Measurements from ENCODE around the gene GALP. TPM values are rescaled to one million over a fixed set of nuclear protein-coding genes. Genes with fewer than 3 reads are reported as not detected.

Gene GALP
- total RNA-seq, 2 experiments from 2014 or later, result not detected

GRCh38 chr19:56138069-56138468, 37.7 kb upstream of the GALP start:
- H3K36me3 Mint-ChIP-seq (ENCODE audit: low read depth), result peaks cover 7% of the 10 kb centered on the region
- no peak overlapping the region for H3K27ac Mint-ChIP-seq
- no peaks in the 10 kb centered on the region for H3K27me3 ChIP-seq (ENCODE audit: control insufficient read depth in 1 of 2, insufficient read depth in 2 of 2, low read length in 2 of 2)
- peaks cover 24% of the 10 kb centered on the region for H3K4me1 ChIP-seq (ENCODE audit: insufficient read depth, low read length)
- DNase-seq, result no peak
- intact Hi-C loops (cut with DNase I, micrococcal nuclease), result no loop called here
- H3K4me3 ChIP-seq (ENCODE audit: low read length), result no peak overlapping the region
- no peaks in the 10 kb centered on the region for H3K27me3 Mint-ChIP-seq
- H3K27ac ChIP-seq (ENCODE audit: low read depth in 1 of 2, low read length in 2 of 2), result no peak overlapping the region
- POLR2A ChIA-PET, result interaction anchor here (1.2 to 1.3 kb wide), 2 partner anchors 13 to 16 kb away, joined by 3 to 4 read pairs; no protein-coding TSS in a partner anchor
- no peaks in the 10 kb centered on the region for H3K9me3 Mint-ChIP-seq
- TF ChIP-seq, protein P1, sequence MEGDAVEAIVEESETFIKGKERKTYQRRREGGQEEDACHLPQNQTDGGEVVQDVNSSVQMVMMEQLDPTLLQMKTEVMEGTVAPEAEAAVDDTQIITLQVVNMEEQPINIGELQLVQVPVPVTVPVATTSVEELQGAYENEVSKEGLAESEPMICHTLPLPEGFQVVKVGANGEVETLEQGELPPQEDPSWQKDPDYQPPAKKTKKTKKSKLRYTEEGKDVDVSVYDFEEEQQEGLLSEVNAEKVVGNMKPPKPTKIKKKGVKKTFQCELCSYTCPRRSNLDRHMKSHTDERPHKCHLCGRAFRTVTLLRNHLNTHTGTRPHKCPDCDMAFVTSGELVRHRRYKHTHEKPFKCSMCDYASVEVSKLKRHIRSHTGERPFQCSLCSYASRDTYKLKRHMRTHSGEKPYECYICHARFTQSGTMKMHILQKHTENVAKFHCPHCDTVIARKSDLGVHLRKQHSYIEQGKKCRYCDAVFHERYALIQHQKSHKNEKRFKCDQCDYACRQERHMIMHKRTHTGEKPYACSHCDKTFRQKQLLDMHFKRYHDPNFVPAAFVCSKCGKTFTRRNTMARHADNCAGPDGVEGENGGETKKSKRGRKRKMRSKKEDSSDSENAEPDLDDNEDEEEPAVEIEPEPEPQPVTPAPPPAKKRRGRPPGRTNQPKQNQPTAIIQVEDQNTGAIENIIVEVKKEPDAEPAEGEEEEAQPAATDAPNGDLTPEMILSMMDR (IDR thresholded peaks at IDR 0.05), result no peak
- no peak for ATAC-seq (ENCODE audit: poor library complexity)
- CTCF ChIA-PET, result no interaction called here
- H3K9me3 ChIP-seq (ENCODE audit: control insufficient read depth in 1 of 2, insufficient read depth in 1 of 2, low read length in 2 of 2), result no peaks in the 10 kb centered on the region
- H3K36me3 ChIP-seq (ENCODE audit: insufficient read depth, low read length), result peaks cover 4% of the 10 kb centered on the region
- peaks cover 31% of the 10 kb centered on the region for H3K4me1 Mint-ChIP-seq (ENCODE audit: low read depth)
- no peak overlapping the region for H3K4me3 Mint-ChIP-seq

GRCh38 chr19:56139847-56140582, 35.8 kb upstream of the GALP start:
- Histone ChIP-seq H3K27ac (ENCODE audit: low read depth in 1 of 2, low read length in 2 of 2) (peak overlapping the region; percentile 74 to 78), H3K4me3 (ENCODE audit: low read length) (peak overlapping the region; percentile 70), H3K27me3 (ENCODE audit: control insufficient read depth in 1 of 2, insufficient read depth in 2 of 2, low read length in 2 of 2) (no peaks in the 10 kb centered on the region), H3K9me3 (ENCODE audit: control insufficient read depth in 1 of 2, insufficient read depth in 1 of 2, low read length in 2 of 2) (no peaks in the 10 kb centered on the region), H3K36me3 (ENCODE audit: insufficient read depth, low read length) (peaks cover 4% of the 10 kb centered on the region), H3K4me1 (ENCODE audit: insufficient read depth, low read length) (peaks cover 35% of the 10 kb centered on the region)
- peaks cover 11% of the 10 kb centered on the region for H3K36me3 Mint-ChIP-seq (ENCODE audit: low read depth)
- H3K27ac Mint-ChIP-seq, result peak overlapping the region; percentile 85
- no peaks in the 10 kb centered on the region for H3K27me3 Mint-ChIP-seq
- ATAC-seq (ENCODE audit: poor library complexity) (no peak), DNase-seq (peak in 2 of 14 experiments; percentile 24 to 33)
- POLR2A ChIA-PET, result interaction anchor here (1.0 to 3.0 kb wide), 6 partner anchors 13 to 175 kb away, joined by 3 to 37 read pairs (median 10); partner anchors contain the start of genes ZNF787 and ZSCAN5A
- TF ChIP-seq, protein P1 (IDR thresholded peaks at IDR 0.05), result no peak
- intact Hi-C loops (cut with DNase I, micrococcal nuclease), result loop anchor here in 1 of 2 experiments (5.0 to 10.0 kb wide), 2 partner anchors 33 to 455 kb away; partner anchors contain the start of gene ZNF71
- CTCF ChIA-PET, result interaction anchor here (1.2 kb wide), 1 partner anchor 35 kb away, joined by 3 read pairs; no protein-coding TSS in a partner anchor
- no peaks in the 10 kb centered on the region for H3K9me3 Mint-ChIP-seq
- H3K4me3 Mint-ChIP-seq, result peak overlapping the region; percentile 96
- peaks cover 37% of the 10 kb centered on the region for H3K4me1 Mint-ChIP-seq (ENCODE audit: low read depth)

DNA sequence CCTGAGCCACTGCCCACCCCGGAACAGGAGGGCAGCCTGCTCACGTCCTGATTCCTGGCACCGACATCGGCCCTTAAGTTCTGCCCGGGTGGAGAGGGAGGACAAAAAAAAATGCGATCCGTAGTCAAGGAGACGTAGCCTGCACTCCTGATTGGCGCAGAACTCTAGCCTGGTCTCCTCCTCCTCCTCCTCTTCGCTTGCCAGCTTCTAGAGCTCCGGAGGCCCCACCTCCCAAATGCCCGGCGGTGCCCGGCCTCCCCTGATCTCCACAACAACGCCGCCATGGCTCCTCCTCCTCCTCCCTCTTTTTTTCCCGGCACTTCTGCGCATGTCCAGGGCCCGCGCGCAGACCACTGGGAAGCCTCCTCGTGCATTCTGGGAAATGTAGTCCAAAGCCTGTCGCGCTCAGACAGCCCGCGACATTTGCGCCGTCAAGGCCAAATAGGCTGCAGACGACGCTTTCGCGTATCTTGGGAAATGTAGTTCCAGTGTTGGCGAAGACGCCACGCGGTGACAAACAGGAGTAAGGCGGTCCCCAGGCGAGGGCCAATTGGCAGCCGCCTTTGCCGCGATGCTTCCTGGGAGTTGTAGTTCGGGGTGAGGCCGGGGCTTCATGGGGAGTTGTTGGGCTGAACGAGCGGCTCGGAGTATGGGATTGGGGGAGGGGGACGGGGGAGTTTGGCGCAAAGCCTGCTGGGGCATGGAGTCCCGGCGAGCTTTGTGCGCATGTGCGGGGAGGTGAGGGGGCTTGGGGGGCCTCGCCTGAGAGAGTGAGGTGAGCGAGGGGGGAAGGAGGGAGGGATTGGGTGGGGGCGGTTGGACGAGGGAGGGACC, 35.0 kb upstream of the GALP start, which contains the start of gene ZNF444:
Gene ZNF444, plus strand, starts transcription at position 705 of the 834 bp plus-strand sequence. CDS start 5,625 bp downstream, outside the sequence.
- ATAC-seq (ENCODE audit: poor library complexity) (peak; percentile 83), DNase-seq (peak; percentile 98 to 100 (median 99))
- Mint-ChIP-seq H3K36me3 (ENCODE audit: low read depth) (peaks cover 11% of the 10 kb centered on the region), H3K27me3 (no peaks in the 10 kb centered on the region), H3K27ac (peak within 1 kb of the TSS; percentile 85), H3K9me3 (no peaks in the 10 kb centered on the region), H3K4me3 (peak within 1 kb of the TSS; percentile 96), H3K4me1 (ENCODE audit: low read depth) (peaks cover 37% of the 10 kb centered on the region)
- Histone ChIP-seq H3K27me3 (ENCODE audit: control insufficient read depth in 1 of 2, insufficient read depth in 2 of 2, low read length in 2 of 2) (no peaks in the 10 kb centered on the region), H3K4me1 (ENCODE audit: insufficient read depth, low read length) (peaks cover 35% of the 10 kb centered on the region), H3K9me3 (ENCODE audit: control insufficient read depth in 1 of 2, insufficient read depth in 1 of 2, low read length in 2 of 2) (no peaks in the 10 kb centered on the region), H3K27ac (ENCODE audit: low read depth in 1 of 2, low read length in 2 of 2) (peak within 1 kb of the TSS; percentile 74 to 78), H3K36me3 (ENCODE audit: insufficient read depth, low read length) (peaks cover 4% of the 10 kb centered on the region), H3K4me3 (ENCODE audit: low read length) (peak within 1 kb of the TSS; percentile 70)
- ChIA-PET POLR2A (interaction anchor here (1.0 to 3.0 kb wide), 7 partner anchors 14 to 174 kb away, joined by 3 to 37 read pairs (median 8); partner anchors contain the start of genes ZNF787 and ZSCAN5A), CTCF (interaction anchor here (0.6 to 1.2 kb wide), 2 partner anchors 36 to 169 kb away, joined by 3 to 4 read pairs; no protein-coding TSS in a partner anchor)
- TF ChIP-seq, protein P1 (IDR thresholded peaks at IDR 0.05), result no peak
- intact Hi-C loops (cut with DNase I, micrococcal nuclease), result loop anchor here (1.0 to 10.0 kb wide), 5 partner anchors 19 to 454 kb away; partner anchors contain the start of genes ZNF787 (in 2 of the 2), ZSCAN5A (in 2 of the 2) and ZNF71 (in 1 of the 2)
